NOMO-1 treated with dmso at 0.1 percent for 144 hours (cell line): ENCODE measurements around the gene IRAK4.
"Not testable (repeated sequence)": the region's sequence is repeated elsewhere in the genome, so short reads cannot be mapped to it uniquely, and the experiment has no call there.

Experiments used
- DNase-seq: peaks from one replicate; lab custom pipeline; 2025; ENCODE audit not compliant: unreplicated experiment; lab: John Stamatoyannopoulos, UW

Gene IRAK4

DNA sequence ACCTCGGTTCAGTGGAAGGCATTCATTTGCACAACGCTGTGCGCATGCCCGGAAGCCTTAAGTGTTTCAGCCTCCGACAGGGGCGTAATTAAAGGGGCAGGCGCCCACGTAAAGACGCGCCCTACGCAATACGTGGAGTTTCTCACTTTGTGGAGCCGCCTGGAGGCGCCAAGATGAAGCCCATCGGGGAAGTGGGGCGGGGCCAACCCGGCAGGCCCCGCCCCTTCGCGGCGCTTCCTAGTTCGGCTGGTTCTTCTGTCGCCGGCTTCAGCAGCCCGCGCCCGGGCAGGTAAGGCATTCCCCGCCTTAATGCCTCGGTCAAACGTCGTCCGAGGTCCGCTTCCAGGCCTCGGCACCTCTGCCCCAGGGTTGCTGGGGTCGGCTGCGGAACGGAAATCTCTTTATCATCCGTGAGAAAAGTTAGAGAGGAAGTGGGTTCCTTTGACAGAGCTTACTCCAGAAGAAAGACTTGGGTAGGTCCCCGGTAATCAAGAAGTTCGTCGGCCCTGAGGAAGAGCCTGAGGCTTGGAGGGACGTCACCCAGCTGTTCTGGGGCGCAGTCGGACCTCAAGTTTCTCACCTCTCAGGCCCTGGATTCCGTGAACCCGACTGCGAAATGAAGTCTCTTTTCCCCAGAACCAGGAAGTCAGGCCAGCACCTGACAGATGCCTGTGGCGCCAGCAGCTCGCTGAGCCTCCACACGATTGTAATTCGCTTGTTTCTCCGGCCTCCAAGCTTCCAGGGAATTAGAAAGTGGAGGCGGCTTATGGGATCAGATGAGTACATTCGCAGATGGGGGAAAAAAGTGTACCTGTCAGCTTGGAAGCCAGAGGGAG, at the start of gene IRAK4, which contains the start of gene PUS7L:
IRAK4 (plus strand) TSS at position 224 of the 836 bp plus-strand sequence. CDS start 9,161 bp downstream, outside the sequence.
PUS7L (minus strand) TSS at position 63 of the 836 bp plus-strand sequence. CDS start 3,545 bp downstream, outside the sequence.
- peak; percentile 96 for DNase-seq

DNA sequence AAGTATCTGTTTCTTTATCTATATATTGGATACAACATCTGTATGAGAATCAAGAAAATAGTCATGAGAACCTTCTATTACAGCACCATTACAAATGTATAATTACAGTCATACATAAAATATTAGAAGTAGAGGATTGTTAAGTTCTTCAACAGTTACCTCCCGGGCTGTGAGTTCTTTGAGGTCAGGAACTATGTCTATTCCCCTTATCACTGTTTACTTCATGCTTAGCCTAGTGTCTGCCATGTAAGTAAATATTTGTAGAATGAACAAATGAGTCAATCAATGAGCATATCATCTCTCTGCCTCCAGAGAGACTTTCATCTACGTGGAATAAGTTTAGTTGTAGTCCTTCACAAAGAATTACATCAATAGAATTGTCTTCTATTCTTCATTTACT, 47.4 kb upstream of the IRAK4 start:
- no peak for DNase-seq

DNA sequence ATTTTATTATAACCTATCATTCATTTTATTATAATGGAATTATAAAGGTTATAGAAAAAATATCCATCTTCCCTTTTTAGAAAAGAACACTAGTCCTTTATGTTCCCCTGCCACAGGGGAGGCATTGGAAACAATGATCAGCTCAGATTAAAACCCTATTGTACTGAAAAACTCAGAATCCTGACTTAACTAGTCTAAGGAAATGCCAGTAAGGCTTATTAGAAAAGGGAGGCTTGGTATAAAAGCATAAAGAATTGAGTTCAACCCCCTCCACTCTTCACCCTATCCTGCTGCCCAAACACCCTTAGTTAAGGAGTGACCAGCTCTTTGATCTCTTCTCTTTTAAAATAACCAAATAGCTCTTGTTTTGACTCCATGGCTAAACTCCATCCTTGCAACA, 36.1 kb upstream of the IRAK4 start:
- DNase-seq: no peak

DNA sequence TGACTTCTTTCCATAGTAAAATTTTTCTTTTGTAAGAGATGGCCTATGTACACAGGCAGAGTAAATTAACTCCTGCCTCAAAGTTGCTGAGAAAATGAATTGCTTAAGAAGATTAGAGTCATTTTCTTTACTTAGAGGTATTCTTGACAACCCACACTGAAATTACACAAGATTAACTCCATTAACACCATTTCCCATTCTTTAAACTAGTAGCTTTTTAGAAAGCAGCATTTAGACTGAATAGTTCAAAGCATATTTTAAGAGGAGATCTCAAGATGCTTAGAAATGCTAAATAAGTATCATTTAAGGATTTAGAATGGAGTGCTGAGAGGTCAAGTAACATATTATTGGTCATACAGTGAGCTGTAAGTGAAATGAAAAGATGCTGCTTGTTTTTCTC, 35.6 kb upstream of the IRAK4 start:
- no peak for DNase-seq

DNA sequence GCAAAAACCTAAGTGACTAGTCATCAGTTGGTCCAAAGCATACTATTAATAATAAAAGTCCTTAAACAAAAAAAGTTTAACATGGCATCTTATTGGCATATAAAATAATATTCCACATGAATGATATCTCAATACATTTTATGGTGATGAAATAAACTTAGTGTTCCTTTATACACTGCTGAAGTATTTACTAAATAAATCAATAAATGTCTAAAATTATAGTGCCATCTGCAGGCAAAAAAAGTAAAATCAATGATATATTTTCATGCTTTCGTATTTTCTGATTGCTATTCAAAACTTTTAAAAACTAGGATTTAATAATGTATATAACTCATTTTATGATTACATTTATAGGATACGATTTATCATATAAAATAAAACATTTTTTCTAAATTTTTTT, 30.6 kb upstream of the IRAK4 start:
- no peak for DNase-seq

DNA sequence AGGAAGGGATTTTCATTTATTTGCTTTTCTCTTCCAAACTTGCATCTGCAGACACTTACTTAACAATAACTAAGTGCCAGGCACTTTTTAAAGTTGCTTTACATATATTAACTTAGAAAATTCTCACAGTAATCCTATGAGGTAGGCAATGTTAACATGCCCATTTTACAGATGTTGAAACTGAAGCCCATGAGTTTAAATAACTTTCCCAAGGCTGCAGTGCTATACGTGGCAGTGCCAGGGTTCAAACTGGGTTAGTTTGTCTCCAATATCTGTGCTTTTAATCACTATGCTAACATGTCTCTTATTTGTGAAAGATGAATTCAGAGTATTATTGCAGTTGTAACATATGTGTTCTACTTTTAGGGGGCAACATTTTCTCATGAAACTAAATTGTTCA, 30.1 kb upstream of the IRAK4 start:
- DNase-seq: no peak

DNA sequence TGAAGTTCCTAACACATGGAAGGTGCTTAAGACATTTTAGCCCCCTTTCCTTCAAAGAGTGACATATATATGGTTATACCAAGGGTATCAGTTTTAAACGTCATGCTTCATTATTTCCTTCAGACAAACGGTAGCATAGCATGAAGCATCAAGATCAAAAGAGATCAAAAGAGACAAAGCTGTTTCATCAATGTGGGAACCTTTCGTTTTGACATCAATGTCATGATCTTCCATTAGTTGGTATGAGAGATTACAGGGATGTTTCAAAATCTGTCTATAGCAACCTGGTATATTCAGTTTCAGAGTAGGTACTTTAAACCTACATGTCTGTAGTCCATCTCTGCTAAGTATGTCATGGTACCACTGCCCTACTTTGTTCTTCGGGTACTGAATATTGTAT, 28.5 kb upstream of the IRAK4 start:
- no peak for DNase-seq

DNA sequence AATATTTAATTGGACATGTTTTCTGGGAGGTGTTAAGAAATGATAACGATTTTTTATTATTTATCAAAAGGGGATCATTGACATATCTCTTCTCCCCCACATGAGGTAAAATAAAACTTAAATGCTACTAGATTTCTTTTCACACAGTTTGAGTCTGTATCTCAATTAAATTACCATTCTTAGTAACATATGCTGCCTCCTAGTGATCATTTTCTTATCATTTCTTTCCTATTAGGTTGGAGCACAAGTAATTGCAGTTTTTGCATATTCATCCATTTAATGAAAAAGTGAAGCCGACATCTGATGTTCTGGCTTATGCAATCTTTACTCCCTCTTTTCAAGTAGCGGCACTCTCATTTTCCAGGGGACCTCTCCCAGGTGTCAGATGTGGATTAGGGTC, 25.1 kb upstream of the IRAK4 start:
- no peak for DNase-seq

DNA sequence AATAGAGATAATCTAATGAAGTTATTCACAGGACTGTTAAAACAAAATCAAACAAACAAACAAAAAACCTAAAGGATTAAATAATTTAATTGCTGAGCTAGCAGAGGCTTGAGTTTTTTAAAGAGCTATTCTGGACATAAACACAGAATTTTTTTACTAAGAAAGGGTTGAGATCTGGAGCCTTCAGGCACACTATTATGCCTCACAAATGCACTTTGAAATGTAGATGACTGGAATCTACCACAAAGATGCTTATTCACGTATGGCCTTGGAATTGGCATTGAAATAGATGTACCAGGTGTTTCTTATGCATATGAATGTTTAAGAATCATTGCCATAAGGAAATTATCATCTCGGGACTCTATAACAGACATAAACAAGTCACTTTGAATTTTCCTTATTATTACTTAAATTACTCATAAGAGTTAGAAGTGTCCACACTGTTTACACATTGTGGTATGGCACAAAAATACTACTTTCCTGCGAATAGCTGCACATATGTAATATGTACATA, 21.8 kb upstream of the IRAK4 start:
- DNase-seq: no peak

DNA sequence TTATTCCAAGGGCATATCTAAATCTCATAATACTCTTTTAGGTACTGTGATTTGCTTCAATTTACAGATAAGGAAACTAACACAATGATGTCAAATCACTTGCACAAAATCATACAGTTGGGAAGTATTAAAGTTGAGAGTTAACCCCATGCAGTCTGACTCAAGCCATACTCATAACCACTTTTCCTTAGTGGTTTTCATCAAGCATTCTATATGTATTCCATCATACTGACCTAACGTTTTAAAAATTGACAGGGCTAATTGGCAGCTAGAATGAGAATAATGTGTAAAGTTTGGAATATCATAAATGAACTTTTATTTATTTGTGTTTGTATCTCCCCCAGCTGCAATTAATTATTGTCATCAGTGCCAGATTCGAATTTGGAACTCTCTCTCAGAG, 21.1 kb upstream of the IRAK4 start:
- DNase-seq: no peak

DNA sequence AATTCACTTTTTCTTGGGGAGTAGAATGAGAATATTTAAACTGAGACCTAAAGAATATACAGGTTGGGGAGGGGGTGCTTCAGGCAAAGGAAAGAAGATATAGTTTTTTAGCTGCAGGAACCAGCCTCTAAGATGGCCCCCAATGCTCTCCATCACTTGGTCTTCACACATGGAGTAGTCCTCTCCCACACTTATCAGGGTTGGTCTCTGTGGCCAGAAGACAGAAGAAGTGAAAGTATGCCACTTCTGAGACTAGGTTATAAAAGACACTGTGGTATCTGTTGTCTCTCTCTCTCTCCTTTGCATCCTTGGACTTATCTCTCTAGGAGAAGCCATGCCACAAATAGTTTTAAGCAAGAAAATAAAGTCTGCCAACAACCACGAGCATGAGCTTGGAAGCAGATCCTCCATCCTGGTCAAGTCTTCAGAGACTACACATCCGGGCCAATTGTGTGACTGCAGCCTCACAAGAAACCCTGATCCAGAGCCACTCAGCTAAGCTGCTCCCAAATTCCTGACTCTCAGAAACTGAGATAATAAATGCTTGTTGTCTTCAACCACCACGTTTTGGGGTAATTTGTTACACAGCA, 18.1 kb upstream of the IRAK4 start:
- DNase-seq: no peak

DNA sequence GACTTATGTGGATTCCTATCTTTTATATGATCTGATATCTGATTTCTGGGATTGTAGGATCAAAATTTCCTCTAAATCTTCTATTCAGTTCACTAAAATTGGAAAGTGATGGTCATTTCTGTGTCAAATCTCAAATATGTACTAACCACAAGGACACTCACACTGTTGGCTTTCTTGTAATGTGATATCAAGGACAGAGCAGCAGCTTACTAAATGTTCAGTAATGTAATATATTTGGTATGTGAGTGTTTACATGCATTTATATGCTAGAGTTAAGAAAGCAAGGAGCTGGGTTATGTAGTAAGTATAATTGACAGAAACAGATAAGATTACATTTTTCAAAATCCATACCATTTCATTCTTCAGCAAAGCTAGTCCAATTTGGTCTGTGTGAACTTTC, 16.6 kb upstream of the IRAK4 start:
- no peak for DNase-seq

DNA sequence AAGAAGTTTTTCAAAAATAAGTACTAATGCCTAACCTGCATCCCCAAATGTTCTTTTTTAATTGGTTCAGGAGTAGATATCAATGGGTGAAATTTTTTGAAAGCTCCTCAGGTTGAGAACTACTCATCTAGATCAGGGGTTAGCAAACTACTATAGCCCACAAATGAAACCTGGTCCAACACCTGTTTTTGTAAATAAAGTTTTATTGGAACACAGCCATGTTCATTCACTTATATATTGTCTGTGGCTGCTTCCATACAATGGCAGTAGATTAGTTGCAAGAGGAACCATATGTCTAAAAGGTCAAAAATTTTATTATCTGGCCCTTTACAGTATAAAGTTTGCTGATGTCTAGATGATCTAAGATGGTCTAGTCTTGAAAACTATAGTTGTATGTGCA, 13.9 kb upstream of the IRAK4 start:
- DNase-seq: no peak

DNA sequence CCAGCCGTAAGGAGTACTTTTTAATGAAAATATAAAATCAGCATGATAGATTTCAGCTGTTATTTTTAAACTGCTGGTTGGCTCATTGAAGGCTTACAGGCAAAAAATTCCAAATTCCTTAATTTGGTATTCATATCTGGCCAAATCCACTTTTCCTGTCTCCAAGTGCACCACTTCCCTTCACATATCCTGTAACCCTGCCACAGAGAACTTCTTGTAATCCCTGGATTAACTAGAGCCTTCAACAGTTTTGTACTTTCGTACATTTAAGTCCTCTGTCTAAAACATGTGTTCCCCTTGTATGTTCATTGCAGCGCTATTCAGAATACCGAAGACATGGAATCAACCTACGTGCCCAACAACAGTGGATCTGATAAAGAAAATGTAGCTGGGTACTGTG, 9.7 kb upstream of the IRAK4 start:
- DNase-seq: no peak

DNA sequence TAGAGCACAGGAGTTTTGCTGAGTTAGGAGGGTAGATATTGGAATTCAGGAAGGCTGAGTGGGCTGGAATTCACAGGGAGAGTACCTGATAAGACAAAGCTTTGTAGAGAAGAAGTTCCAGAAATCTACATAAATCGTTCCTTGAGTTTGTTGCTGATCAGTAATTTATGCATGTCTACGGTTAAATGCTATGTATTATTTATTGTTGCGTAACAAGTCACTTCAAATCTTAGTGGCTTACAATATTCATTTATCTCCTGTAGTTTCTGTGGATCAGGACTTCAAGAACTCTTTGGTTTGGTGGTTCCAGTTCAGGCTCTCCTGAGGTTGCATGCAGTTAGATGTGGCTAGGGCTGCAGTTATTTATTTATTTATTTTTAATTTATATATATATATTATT, 7.9 kb upstream of the IRAK4 start:
- no peak for DNase-seq

DNA sequence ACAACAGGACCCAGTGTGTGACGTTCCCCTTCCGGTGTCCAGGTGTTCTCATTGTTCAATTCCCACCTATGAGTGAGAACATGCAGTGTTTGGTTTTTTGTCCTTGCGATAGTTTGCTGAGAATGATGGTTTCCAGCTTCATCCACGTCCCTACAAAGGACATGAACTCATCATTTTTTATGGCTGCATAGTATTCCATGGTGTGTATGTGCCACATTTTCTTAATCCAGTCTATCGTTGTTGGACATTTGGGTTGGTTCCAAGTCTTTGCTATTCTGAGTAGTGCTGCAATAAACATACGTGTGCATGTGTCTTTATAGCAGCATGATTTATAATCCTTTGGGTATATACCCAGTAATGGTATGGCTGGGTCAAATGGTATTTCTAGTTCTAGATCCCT, 7.4 kb upstream of the IRAK4 start:
- DNase-seq: not testable (repeated sequence)

DNA sequence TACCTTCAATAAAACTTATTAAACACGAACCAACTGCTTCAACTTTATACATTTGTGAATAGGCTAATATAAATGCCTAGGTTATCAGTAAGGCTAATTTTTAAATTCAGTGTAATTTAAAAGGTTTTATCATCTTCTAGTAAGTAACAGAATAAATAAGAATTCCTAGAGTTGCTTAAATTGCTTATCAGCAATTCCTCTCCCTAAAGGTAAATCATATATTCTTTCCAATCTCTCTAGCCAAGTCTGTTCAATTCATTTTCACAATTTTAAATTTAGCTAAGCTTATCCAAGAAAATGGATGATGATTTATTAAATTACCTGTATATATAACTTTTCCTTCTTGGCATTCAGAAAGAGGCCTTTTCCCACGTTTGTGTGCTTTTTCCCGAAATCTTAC, 4.7 kb upstream of the IRAK4 start:
- DNase-seq: no peak

DNA sequence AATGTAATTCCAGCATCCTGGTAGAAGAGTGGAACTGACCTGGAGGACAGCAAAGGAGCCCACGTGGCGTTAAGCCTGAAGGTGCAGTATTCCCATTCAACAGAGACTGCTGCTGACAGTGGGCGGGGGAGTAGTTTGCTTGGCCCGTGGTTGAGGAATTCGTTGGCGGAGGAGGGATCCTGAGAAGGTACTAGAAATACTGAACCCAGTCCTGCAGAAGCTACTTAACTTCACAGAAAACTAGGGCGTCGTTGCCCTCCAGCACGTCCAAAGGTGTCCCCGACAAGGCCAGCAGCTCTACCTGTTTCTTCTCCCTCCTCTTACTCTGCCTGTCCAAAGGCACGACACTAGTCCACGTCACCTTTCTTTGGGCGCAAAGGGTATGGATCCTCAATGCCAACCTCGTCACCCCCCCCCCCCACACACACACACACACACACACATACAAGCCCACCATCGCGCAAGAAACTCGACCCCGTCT, 464 bp upstream of the IRAK4 start:
- DNase-seq: no peak

DNA sequence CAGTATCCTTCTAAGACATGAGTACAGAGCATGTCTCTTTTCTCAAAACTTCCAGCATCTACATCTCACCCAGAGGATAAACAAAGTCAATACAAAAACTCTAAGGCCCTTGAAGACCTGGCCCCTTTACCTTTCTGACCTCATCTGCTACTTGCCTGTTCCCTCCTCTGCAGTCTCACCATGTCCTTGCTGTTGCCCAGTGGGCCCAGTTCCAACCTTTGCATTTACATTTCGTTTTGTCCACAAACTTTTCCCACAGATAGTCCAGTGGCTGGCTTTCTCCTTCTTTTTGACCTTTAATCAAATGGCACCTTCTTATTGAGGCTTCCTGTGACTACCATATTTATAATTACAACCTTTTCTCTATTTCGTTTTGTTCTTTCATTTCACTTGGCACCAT, 1.6 kb downstream of the IRAK4 start:
- DNase-seq: no peak

DNA sequence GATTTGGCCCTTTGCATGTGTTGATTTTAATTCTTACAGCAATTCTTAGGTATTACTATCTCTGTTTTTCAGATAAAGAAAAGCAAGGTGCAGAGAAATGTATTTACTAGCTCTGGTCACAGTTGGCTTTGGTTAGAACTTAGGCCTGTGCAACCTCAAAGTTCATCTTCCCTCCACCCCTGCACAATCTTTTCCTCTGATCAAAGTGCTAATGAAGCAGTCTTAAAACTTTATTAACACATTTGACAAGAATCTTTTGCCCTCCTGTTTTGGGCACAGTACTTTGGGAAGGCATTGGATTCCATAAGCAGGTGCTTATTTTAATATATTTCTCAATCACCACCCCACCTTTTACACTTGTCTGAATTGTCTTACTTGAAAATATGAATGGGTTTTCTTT, 2.7 kb downstream of the IRAK4 start:
- DNase-seq: no peak

DNA sequence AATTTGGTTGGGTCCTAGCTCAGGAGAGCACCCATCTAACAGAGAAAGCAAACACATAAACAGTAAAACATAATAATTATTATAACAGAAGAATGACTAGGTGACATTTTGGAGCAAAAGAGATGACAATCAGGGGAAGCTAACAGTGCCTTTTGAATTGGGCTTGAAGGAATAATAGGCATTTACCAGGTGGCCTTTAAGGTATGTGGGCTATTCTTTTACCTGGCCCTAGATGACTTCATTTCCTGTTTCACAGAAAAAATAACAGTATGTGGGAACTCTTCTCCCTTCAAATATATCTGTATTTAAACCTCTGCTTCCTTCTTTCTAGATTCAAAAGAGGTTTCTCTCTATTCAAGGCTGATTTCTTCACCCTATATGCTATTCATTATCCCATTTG, 3.8 kb downstream of the IRAK4 start:
- DNase-seq: no peak

DNA sequence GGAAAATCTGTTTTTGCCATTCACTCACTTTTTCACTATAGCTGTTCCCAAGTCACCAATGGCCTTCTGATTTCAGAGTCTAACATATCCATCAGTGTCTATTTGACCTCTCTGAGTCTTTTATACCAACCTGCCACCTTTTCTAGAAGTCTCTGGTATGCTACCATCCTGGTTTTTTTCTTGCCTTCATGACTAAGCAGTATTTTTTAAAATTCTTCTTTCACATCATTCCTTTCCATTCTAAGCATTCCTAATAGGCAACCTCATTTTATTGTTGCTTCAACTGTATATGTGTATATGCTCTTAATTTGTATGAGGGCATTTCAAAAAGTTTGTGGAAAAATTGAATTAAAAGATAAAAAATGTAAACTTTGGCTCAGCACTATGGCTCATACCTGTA, 5.0 kb downstream of the IRAK4 start:
- DNase-seq: no peak
